ENCODE measurements around the gene JARID2. TPM values are rescaled to one million over a fixed set of nuclear protein-coding genes. Genes with fewer than 3 reads are reported as not detected.
A peak's percentile ranks its signal among the peaks of the same experiment; 100 is the strongest.

JARID2 gene
- total RNA-seq, 2 experiments from 2014 or later: 19.0 to 19.5 TPM

GRCh38 chr6:15515660-15516375, 269.9 kb downstream of the JARID2 start:
- no TSS peak for BruUV-seq (replicated peaks)
- intact Hi-C loops (cut with micrococcal nuclease; ENCODE audit: unreplicated experiment): loop anchor here (5.0 kb wide), 1 partner anchor 106 kb away; no protein-coding TSS in a partner anchor

GRCh38 chr6:15516378-15516777, 270.5 kb downstream of the JARID2 start:
- Histone ChIP-seq H3K4me3 (ENCODE audit: low read depth, low read length, poor library complexity, severe bottlenecking) (no peak overlapping the region), H3K27ac (ENCODE audit: low read depth, low read length, poor library complexity, severe bottlenecking) (peak overlapping the region; percentile 65), H3K4me1 (ENCODE audit: insufficient read depth, low read length, poor library complexity, severe bottlenecking) (peaks cover 22% of the 10 kb centered on the region), H3K4me2 (ENCODE audit: low read length) (no peak overlapping the region), H3K9me3 (ENCODE audit: low read length) (no peaks in the 10 kb centered on the region), H4K20me1 (ENCODE audit: insufficient read depth, low read length) (no peaks in the 10 kb centered on the region), H2AFZ (ENCODE audit: low read length) (no peak overlapping the region), H3K36me3 (ENCODE audit: insufficient read depth, low read length) (peaks cover 38% of the 10 kb centered on the region; the same call in 1 of the 2 replicates), H3K79me2 (ENCODE audit: insufficient read depth, low read depth, low read length) (no peaks in the 10 kb centered on the region), H3K9me2 (ENCODE audit: insufficient read depth, low read length) (no peaks in the 10 kb centered on the region)
- ChIA-PET CTCF (ENCODE audit: unreplicated experiment) (no interaction called here), POLR2A (no interaction called here)
- intact Hi-C loops (cut with micrococcal nuclease; ENCODE audit: unreplicated experiment): loop anchor here (5.0 kb wide), 1 partner anchor 106 kb away; no protein-coding TSS in a partner anchor
- TF ChIP-seq CTCF (conservative IDR thresholded peaks at IDR 0.05; ENCODE audit: low read length) (no peak), EZH2phosphoT487 (IDR thresholded peaks at IDR 0.05; ENCODE audit: borderline replicate concordance, low read depth, low read length) (no peak)
- no peak for DNase-seq (ENCODE audit: low spot score)
- BruUV-seq (replicated peaks): no TSS peak

More at GRCh38 chr6:15515660-15516375, 269.9 kb downstream of the JARID2 start:
- Histone ChIP-seq H3K36me3 (ENCODE audit: insufficient read depth, low read length) (peaks cover 41% of the 10 kb centered on the region; the same call in 1 of the 2 replicates), H2AFZ (ENCODE audit: low read length) (no peak overlapping the region), H3K4me1 (ENCODE audit: insufficient read depth, low read length, poor library complexity, severe bottlenecking) (peaks cover 22% of the 10 kb centered on the region), H3K9me2 (ENCODE audit: insufficient read depth, low read length) (no peaks in the 10 kb centered on the region), H3K4me3 (ENCODE audit: low read depth, low read length, poor library complexity, severe bottlenecking) (no peak overlapping the region), H3K79me2 (ENCODE audit: insufficient read depth, low read depth, low read length) (no peaks in the 10 kb centered on the region), H4K20me1 (ENCODE audit: insufficient read depth, low read length) (no peaks in the 10 kb centered on the region), H3K9me3 (ENCODE audit: low read length) (no peaks in the 10 kb centered on the region), H3K27ac (ENCODE audit: low read depth, low read length, poor library complexity, severe bottlenecking) (peak overlapping the region; percentile 65), H3K4me2 (ENCODE audit: low read length) (peak overlapping the region; percentile 50)
- POLR2A ChIA-PET: interaction anchor here (0.7 to 0.8 kb wide), 3 partner anchors 40 to 1423 kb away, joined by 3 to 7 read pairs (median 5); no protein-coding TSS in a partner anchor
- DNase-seq (ENCODE audit: low spot score): no peak
- TF ChIP-seq CTCF (conservative IDR thresholded peaks at IDR 0.05; ENCODE audit: low read length) (no peak), EZH2phosphoT487 (IDR thresholded peaks at IDR 0.05; ENCODE audit: borderline replicate concordance, low read depth, low read length) (no peak)
- CTCF ChIA-PET (ENCODE audit: unreplicated experiment): no interaction called here
